ENCODE data around the gene FBXW7. TPM values are rescaled to one million over a fixed set of nuclear protein-coding genes. Genes with fewer than 3 reads are reported as not detected.

The FBXW7 gene
- total and polyA plus RNA-seq, 2 of the 13 experiments (the other 11 are each of a cell fraction or from before 2014, with no cell fraction given), result 5.0 to 40.9 TPM

DNA sequence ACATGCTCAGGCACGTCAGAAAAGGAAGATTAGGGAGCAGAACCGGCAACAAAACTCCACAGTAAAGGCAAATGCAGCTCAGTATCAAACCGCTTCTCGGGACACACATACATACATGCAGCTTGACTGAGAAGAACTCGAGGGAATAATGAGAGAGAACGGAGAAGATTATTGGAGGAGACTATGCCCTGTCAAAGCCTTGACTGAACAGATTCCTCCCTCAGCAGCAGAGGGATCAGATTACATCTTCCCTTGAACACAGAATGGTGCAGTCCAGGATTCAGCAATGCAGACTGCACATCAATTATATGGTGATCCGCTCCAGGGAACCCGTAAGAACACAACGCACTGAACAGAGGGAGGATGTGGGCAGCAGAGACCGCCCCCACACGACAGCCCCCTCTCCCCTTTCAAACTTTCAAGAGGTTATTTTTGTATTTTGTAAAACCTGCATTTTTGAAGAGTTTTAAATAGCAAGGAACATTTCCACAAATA, 183.2 kb downstream of the FBXW7 start (continued):
- TF ChIP-seq ZNF709 (CRISPR knock-in tag; IDR thresholded peaks at IDR 0.05), result no peak
- no peak for TF ChIP-seq RFX1 (IDR thresholded peaks at IDR 0.05)
- TF ChIP-seq EEA1 (CRISPR knock-in tag; IDR thresholded peaks at IDR 0.05; ENCODE audit: borderline replicate concordance), result no peak
- TF ChIP-seq ZNF138 (CRISPR knock-in tag; IDR thresholded peaks at IDR 0.05; ENCODE audit: low read depth), result no peak
- TF ChIP-seq, protein P1, sequence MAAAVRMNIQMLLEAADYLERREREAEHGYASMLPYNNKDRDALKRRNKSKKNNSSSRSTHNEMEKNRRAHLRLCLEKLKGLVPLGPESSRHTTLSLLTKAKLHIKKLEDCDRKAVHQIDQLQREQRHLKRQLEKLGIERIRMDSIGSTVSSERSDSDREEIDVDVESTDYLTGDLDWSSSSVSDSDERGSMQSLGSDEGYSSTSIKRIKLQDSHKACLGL (CRISPR knock-in tag; IDR thresholded peaks at IDR 0.05), result no peak
- TF ChIP-seq GATAD1 (CRISPR knock-in tag; IDR thresholded peaks at IDR 0.05), result no peak
- no peak for TF ChIP-seq ZNF12 (CRISPR knock-in tag; IDR thresholded peaks at IDR 0.05)
- peak; percentile 97 for TF ChIP-seq SIX4 (CRISPR knock-in tag; IDR thresholded peaks at IDR 0.05)
- TF ChIP-seq NFE2 (CRISPR knock-in tag; IDR thresholded peaks at IDR 0.05), result no peak
- TF ChIP-seq ASH2L (IDR thresholded peaks at IDR 0.05; ENCODE audit: insufficient read length, low read depth, low read length), result no peak
- no peak for TF ChIP-seq SKI (IDR thresholded peaks at IDR 0.05; ENCODE audit: partially characterized antibody)
- TF ChIP-seq, protein P2, sequence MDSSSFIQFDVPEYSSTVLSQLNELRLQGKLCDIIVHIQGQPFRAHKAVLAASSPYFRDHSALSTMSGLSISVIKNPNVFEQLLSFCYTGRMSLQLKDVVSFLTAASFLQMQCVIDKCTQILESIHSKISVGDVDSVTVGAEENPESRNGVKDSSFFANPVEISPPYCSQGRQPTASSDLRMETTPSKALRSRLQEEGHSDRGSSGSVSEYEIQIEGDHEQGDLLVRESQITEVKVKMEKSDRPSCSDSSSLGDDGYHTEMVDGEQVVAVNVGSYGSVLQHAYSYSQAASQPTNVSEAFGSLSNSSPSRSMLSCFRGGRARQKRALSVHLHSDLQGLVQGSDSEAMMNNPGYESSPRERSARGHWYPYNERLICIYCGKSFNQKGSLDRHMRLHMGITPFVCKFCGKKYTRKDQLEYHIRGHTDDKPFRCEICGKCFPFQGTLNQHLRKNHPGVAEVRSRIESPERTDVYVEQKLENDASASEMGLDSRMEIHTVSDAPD (CRISPR knock-in tag; IDR thresholded peaks at IDR 0.05), result no peak
- TF ChIP-seq SSRP1 (CRISPR knock-in tag; IDR thresholded peaks at IDR 0.05), result no peak
- TF ChIP-seq, protein P3, sequence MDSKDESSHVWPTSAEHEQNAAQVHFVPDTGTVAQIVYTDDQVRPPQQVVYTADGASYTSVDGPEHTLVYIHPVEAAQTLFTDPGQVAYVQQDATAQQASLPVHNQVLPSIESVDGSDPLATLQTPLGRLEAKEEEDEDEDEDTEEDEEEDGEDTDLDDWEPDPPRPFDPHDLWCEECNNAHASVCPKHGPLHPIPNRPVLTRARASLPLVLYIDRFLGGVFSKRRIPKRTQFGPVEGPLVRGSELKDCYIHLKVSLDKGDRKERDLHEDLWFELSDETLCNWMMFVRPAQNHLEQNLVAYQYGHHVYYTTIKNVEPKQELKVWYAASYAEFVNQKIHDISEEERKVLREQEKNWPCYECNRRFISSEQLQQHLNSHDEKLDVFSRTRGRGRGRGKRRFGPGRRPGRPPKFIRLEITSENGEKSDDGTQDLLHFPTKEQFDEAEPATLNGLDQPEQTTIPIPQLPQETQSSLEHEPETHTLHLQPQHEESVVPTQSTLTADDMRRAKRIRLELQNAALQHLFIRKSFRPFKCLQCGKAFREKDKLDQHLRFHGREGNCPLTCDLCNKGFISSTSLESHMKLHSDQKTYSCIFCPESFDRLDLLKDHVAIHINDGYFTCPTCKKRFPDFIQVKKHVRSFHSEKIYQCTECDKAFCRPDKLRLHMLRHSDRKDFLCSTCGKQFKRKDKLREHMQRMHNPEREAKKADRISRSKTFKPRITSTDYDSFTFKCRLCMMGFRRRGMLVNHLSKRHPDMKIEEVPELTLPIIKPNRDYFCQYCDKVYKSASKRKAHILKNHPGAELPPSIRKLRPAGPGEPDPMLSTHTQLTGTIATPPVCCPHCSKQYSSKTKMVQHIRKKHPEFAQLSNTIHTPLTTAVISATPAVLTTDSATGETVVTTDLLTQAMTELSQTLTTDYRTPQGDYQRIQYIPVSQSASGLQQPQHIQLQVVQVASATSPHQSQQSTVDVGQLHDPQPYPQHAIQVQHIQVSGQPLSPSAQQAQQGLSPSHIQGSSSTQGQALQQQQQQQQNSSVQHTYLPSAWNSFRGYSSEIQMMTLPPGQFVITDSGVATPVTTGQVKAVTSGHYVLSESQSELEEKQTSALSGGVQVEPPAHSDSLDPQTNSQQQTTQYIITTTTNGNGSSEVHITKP (CRISPR knock-in tag; IDR thresholded peaks at IDR 0.05; ENCODE audit: low read depth), result peak; percentile 98
- TF ChIP-seq FOXA1 (IDR thresholded peaks at IDR 0.05), result no peak
- TF ChIP-seq FOXA1 (CRISPR knock-in tag; IDR thresholded peaks at IDR 0.05), result no peak
- TF ChIP-seq STAG1 (CRISPR knock-in tag; IDR thresholded peaks at IDR 0.05), result no peak
- no peak for TF ChIP-seq ZNF614 (CRISPR knock-in tag; IDR thresholded peaks at IDR 0.05; ENCODE audit: borderline replicate concordance)
- TF ChIP-seq ADNP (CRISPR knock-in tag; IDR thresholded peaks at IDR 0.05), result no peak
- no peak for TF ChIP-seq ZNF780A (CRISPR knock-in tag; IDR thresholded peaks at IDR 0.05)
- 0 out of 2 replicates have a peak, but pooled peaks have one; percentile 13 for TF ChIP-seq NFYB (CRISPR knock-in tag; IDR thresholded peaks at IDR 0.05)
- no peak for TF ChIP-seq ZMYM3 (CRISPR knock-in tag; IDR thresholded peaks at IDR 0.05)
- TF ChIP-seq, protein P4, sequence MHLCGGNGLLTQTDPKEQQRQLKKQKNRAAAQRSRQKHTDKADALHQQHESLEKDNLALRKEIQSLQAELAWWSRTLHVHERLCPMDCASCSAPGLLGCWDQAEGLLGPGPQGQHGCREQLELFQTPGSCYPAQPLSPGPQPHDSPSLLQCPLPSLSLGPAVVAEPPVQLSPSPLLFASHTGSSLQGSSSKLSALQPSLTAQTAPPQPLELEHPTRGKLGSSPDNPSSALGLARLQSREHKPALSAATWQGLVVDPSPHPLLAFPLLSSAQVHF (CRISPR knock-in tag; IDR thresholded peaks at IDR 0.05), result no peak
- no peak for TF ChIP-seq ZNF143 (CRISPR knock-in tag; IDR thresholded peaks at IDR 0.05)
- TF ChIP-seq, protein P5, sequence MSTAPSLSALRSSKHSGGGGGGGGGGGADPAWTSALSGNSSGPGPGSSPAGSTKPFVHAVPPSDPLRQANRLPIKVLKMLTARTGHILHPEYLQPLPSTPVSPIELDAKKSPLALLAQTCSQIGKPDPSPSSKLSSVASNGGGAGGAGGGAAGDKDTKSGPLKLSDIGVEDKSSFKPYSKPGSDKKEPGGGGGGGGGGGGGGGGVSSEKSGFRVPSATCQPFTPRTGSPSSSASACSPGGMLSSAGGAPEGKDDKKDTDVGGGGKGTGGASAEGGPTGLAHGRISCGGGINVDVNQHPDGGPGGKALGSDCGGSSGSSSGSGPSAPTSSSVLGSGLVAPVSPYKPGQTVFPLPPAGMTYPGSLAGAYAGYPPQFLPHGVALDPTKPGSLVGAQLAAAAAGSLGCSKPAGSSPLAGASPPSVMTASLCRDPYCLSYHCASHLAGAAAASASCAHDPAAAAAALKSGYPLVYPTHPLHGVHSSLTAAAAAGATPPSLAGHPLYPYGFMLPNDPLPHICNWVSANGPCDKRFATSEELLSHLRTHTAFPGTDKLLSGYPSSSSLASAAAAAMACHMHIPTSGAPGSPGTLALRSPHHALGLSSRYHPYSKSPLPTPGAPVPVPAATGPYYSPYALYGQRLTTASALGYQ (CRISPR knock-in tag; IDR thresholded peaks at IDR 0.05), result no peak
- no peak for TF ChIP-seq ZNF746 (CRISPR knock-in tag; IDR thresholded peaks at IDR 0.05)

Data from HepG2 (cell line).